Measurements from ENCODE around the gene ATG4A. TPM values are rescaled to one million over a fixed set of nuclear protein-coding genes. Genes with fewer than 3 reads are reported as not detected.

The ATG4A gene
- total RNA-seq, 4 donors from 2014 or later, result 4.9 to 13.2 (median 8.9) TPM

GRCh38 chrX:108134724-108135123, 43.1 kb downstream of the ATG4A start:
- Histone ChIP-seq H3K4me3 (no peak overlapping the region), H3K27ac (no peak overlapping the region), H3K9me3 (no peaks in the 10 kb centered on the region), H3K27me3 (no peaks in the 10 kb centered on the region), H3K36me3 (no peaks in the 10 kb centered on the region), H3K4me1 (no peaks in the 10 kb centered on the region)
- no peak for TF ChIP-seq POLR2A (IDR thresholded peaks at IDR 0.05)
- TF ChIP-seq, protein P1, sequence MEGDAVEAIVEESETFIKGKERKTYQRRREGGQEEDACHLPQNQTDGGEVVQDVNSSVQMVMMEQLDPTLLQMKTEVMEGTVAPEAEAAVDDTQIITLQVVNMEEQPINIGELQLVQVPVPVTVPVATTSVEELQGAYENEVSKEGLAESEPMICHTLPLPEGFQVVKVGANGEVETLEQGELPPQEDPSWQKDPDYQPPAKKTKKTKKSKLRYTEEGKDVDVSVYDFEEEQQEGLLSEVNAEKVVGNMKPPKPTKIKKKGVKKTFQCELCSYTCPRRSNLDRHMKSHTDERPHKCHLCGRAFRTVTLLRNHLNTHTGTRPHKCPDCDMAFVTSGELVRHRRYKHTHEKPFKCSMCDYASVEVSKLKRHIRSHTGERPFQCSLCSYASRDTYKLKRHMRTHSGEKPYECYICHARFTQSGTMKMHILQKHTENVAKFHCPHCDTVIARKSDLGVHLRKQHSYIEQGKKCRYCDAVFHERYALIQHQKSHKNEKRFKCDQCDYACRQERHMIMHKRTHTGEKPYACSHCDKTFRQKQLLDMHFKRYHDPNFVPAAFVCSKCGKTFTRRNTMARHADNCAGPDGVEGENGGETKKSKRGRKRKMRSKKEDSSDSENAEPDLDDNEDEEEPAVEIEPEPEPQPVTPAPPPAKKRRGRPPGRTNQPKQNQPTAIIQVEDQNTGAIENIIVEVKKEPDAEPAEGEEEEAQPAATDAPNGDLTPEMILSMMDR (IDR thresholded peaks at IDR 0.05), result no peak
- no peak for DNase-seq
- intact Hi-C loops (cut with DNase I; ENCODE audit: low total_unique reads), result no loop called here

DNA sequence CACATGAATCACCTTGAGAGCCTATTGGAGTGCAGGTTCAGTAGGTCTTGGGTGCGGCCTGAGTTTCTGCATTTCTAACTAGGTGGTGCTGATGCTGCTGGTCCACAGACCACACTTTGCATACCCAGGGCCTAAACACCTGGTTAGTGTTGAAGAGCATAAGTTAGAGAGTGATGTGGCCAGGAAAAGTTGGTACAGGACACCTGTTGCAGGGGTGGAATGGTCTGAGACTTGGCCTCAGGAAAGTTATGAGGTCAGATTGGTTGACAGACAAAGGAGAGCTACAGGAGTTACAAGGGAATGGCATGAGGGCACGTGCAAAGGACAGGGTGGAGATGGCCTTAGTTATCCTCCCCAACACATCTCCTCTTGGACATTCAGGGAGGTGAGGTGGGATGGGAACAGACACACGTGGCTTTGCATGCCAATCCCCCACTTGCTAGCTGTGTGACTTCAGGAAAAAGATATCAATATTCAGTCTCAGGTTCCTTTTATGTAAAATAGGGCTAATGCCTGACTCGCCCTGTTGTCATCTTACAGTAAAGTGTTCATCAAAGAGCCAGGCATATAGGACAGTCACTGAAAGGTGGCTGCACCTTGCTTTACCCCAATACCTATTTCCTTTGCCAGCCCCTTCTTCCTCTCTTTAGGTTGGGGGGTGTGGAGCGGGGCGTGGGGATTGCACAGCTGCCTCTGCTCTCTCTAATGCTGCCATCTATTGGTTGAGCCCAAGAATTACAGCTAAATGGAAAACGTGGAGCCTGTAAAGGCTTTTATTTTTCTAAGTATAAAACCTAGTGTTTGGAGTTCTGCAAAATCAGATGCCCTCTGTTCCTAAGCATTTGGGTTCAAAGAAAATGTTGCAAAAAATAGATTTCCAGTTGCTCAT, 47.5 kb downstream of the ATG4A start:
- no peak for DNase-seq
- no peaks in the 10 kb centered on the region for H3K27me3 ChIP-seq
- H3K9me3 ChIP-seq, result no peaks in the 10 kb centered on the region
- no peak overlapping the region for H3K4me3 ChIP-seq
- H3K27ac ChIP-seq, result no peak overlapping the region
- no peak for TF ChIP-seq POLR2A (IDR thresholded peaks at IDR 0.05)
- H3K4me1 ChIP-seq, result no peaks in the 10 kb centered on the region
- intact Hi-C loops (cut with DNase I; ENCODE audit: low total_unique reads), result no loop called here
- no peaks in the 10 kb centered on the region for H3K36me3 ChIP-seq

- intact Hi-C loops (cut with DNase I; ENCODE audit: low total_unique reads), result no loop called here
- TF ChIP-seq, protein P1 (IDR thresholded peaks at IDR 0.05), result no peak
- no peak for TF ChIP-seq POLR2A (IDR thresholded peaks at IDR 0.05)
These were observed 56.9 kb downstream of the ATG4A start for GRCh38 chrX:108148524-108148923.

GRCh38 chrX:108156082-108156481, 64.5 kb downstream of the ATG4A start:
- Histone ChIP-seq H3K27ac (no peak overlapping the region), H3K27me3 (no peaks in the 10 kb centered on the region), H3K9me3 (no peaks in the 10 kb centered on the region), H3K4me3 (no peak overlapping the region), H3K4me1 (no peaks in the 10 kb centered on the region), H3K36me3 (no peaks in the 10 kb centered on the region)
- intact Hi-C loops (cut with DNase I; ENCODE audit: low total_unique reads), result no loop called here
- DNase-seq, result no peak
- TF ChIP-seq, protein P1 (IDR thresholded peaks at IDR 0.05), result no peak
- TF ChIP-seq POLR2A (IDR thresholded peaks at IDR 0.05), result no peak

More at GRCh38 chrX:108148524-108148923, 56.9 kb downstream of the ATG4A start:
- Histone ChIP-seq H3K4me1 (no peaks in the 10 kb centered on the region), H3K27ac (no peak overlapping the region), H3K9me3 (no peaks in the 10 kb centered on the region), H3K36me3 (no peaks in the 10 kb centered on the region), H3K4me3 (no peak overlapping the region), H3K27me3 (no peaks in the 10 kb centered on the region)
- no peak for DNase-seq

GRCh38 chrX:108156934-108157466, 65.4 kb downstream of the ATG4A start:
- Histone ChIP-seq H3K9me3 (no peaks in the 10 kb centered on the region), H3K27me3 (no peaks in the 10 kb centered on the region), H3K4me3 (no peak overlapping the region), H3K27ac (no peak overlapping the region), H3K4me1 (no peaks in the 10 kb centered on the region), H3K36me3 (no peaks in the 10 kb centered on the region)
- TF ChIP-seq, protein P1 (IDR thresholded peaks at IDR 0.05), result no peak
- no peak for TF ChIP-seq POLR2A (IDR thresholded peaks at IDR 0.05)
- DNase-seq, result no peak
- intact Hi-C loops (cut with DNase I; ENCODE audit: low total_unique reads), result no loop called here

Measured in uterus (tissue), 4 donors.